ENCODE results near the gene ZSWIM3.
"Not testable (repeated sequence)": the region's sequence is repeated elsewhere in the genome, so short reads cannot be mapped to it uniquely, and the experiment has no call there.

ZSWIM3 gene

DNA sequence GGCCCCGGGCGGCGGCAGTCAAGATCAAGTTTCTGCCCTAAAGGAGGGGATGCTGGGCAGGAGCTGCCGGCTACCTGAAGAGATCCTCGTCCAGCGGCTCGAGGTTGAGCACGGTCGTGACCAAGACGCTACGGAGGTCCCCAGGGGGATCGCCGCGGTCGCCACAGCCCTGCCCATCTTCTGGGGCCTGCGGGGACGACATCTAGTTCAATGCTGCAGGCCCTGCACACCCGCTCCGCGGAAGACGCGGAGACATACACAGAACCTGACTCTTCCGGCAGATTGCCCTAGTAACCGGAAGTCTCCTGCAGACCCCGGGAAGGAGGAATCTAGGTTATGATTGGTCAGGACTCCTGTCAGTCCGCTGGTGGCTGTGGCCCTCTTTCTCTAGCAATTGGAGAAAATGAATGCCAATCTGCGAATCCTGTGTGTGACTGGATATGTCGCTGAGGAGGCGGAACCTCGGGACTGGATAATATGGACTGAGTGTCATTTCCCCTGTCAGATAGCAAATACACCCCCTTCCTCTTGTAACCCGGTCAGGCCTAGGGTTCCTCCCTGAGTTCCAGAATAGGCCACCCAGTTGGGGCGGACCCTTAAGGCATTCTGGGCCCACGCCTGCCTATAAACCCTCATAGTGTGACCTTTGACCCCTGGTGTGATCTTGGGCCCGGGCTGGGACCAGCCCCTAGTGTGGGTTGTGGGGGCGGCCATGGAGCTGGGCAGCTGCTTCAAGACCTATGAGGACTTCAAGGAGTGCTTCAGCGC is at the start of gene ZSWIM3, which contains the start of gene ACOT8:
TSS of gene ZSWIM3 (plus strand) at position 501 of the 768 bp plus-strand sequence. CDS start at position 713, 212 bp downstream.
TSS of gene ACOT8 (minus strand) at position 279 of the 768 bp plus-strand sequence. CDS start at position 202, 77 bp downstream.
- peak; percentile 99 for DNase-seq (ENCODE audit: low read depth, low spot score)

DNA sequence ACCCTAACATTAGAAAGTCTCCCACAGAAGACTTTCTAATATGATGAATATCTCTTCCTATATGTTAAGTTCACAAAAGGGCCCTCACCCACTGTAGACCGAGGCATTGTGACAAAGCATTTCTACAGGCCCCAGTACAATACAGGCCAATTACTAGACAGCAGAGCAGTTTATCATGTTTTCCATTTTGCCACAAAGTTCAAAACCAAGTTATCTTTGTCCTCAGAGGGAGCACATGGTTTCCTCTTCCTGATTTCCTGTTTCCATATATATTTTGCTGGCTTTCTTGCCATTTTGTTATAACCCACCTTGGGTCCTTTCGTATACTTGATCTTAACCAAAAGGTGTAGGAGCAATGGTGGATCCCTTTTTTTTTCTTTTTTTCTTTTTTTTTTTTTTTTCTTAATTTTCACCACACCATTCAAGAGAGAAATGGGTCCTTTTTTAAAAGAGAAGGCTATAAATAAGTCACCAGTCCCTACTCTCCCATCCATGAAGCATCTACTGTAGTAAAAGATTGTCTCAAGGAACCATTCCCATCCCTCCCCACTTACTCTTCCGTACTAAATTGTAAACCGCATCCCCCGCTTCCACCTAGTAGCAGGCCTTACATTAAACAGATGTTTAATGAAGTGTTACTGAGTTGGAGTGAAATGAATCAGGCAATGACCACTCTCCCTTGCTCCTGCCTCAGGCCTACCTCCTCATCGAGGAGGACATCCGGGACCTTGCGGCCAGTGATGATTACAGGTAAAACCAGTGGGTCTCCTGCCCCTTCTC is 47.0 kb upstream of the ZSWIM3 start:
- no peak for DNase-seq (ENCODE audit: low read depth, low spot score)

DNA sequence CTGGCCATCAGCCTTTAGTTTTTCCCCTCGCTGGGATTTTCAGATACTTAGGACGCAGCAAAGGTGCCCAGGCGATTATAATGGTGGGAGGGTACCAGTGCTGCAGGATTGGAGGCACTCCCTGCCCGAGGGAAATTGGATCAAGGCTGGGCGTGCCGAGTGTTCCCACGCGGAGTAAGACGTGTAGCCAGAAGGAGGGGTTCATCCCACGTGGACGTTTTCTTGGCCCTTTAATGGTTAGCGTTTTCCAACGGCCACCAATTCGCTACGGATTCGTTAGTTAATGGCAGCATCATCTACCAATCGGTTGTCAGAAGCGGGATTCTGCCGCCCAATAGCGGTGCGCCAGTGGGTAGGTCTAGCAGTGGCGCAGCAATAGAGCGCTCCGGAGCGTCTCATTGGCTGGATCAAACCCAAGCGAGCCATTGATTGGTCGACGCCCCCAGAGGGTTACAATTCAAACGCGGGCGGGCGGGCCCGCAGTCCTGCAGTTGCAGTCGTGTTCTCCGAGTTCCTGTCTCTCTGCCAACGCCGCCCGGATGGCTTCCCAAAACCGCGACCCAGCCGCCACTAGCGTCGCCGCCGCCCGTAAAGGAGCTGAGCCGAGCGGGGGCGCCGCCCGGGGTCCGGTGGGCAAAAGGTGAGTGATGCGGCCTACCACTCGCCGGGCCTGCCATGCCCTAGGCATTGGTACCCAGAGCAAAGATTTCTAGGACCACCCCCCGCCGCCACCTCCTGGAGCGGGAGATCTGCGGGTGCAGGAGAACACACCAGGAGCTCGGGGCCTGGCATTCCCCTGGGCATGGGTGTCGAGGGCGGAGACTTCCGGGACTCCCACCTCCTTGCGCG is 45.0 kb upstream of the ZSWIM3 start, which contains the start of gene UBE2C:
TSS of gene UBE2C (plus strand) at position 488 of the 849 bp plus-strand sequence. CDS start at position 540, 52 bp downstream.
- peak; percentile 99 for DNase-seq (ENCODE audit: low read depth, low spot score)

DNA sequence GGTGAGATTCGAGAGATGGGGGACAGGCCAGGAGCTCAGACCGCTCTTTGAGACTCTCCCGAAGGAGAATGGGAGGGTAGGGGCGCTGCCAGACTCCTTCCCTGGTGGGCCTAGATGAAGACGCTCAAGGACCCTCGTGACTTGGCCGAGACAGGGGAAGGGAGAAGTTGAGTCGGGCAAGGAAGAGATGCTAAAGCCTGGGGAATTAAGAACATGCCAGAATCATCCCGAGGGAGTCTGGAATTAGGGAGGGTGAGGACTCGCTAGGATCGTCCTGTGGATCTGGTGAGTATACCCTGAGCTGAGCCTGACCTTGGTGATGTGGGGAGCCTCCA is 44.4 kb upstream of the ZSWIM3 start:
- DNase-seq (ENCODE audit: low read depth, low spot score), result no peak

DNA sequence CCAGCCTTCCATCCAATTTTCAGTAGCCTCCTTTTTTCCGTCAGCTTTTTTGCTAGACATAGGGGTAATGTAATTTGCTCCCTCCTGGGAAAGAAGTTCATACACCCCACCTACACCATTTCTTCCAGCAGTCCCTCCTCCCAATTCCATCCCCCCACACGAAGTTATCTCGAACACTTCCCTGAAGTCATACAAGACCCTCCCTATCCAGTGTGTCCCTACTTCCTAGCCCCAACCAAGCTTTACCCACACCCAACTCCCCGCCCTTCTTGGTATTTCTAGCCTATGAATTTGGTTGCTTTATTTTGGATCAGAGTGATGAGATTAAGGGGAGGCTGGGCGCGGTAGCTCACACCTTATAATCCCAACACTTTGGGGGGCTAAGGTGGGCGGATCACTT is 43.9 kb upstream of the ZSWIM3 start:
- DNase-seq (ENCODE audit: low read depth, low spot score), result no peak

DNA sequence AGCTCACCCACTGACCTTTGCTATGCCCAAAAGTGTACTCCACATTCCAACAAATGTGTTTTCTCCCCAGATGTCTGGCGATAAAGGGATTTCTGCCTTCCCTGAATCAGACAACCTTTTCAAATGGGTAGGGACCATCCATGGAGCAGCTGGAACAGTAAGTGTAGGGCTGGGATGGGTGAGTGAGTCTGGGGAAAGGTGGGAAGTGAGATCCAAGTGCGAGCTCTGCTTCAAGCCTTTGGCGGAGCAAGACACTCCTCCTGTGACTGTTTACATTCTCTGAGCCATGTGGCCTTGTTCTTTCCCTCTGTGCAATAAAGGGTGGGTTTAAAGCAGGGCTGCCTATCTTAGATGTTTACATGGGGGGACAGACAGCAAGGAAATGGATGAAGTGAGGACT is 43.1 kb upstream of the ZSWIM3 start:
- DNase-seq (ENCODE audit: low read depth, low spot score), result no peak

DNA sequence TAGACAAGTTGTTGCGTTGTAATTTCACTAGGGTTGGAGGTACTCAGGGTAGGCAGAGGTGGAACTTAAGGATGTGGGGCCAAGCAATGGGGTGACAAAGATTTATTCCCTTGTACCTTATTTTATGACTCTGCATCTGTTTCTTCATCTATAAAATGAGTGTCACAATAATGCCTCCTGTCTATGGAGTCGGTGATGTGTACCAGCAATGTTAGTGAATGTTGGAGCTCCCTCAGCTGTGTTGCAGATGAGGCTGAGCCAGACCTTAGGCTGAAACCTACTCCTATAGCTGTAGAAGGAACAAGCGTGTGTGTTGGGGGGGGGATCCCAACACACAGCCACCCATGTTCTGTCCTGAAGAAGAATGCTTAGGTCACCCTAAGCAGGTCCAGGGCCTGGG is 40.5 kb upstream of the ZSWIM3 start:
- no peak for DNase-seq (ENCODE audit: low read depth, low spot score)

DNA sequence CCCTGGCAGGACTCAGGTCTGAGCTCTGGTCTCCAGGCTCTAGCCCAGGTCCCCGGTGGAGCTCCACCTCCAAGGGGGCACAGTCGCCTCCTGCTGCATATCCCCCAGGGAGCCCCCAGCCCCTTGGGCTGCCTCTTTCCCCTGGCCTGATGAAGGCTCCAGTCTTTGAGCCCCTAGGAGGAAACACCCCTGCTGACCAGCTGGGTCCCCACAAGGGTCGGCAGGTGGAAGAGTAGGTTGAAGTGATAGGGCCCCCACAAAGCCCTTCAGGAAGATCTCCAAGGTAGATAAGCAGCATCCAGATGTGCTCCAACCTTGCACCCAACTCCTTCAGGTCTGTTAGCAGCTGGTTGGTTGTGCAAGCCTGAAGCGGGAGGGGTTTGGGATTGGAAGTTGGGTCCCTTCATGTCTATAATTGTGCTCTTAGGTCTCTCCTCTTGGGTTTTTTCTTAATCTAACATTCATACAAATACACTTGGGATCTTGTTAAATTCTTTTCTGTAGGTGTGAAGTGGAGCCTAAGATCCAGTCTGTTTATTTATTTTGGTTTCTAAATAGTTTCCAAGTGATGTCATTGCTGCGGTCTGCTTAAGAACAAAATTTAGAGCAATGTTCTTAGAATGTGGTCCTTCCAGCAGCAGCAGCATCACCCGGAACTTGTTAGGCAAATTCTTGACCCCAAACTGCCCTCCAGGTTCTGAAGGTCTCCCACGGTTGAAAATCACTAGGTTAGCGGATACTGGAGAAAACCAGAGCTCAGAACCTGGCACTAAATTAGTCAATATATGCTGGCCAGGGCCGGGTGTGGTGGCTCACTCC is 39.8 kb upstream of the ZSWIM3 start:
- DNase-seq (ENCODE audit: low read depth, low spot score), result peak; percentile 64

DNA sequence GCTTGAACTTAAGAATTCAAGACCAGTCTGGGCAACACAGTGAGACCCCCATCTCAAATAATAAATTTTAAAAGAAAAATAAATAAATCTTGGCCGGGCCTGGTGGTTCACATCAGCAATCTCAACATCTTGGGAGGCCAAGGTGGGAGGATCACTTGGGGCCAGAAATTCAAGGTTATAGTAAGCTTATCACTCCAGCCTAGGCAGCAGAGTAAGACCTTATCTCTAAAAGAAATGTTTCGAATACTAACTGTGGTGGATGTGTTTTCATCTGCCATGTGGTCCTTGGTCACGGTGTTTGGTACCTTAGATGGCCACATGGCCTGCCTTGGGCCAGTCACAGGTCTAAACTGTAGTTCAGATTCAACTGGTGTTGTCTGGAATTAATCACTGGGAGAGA is 39.2 kb upstream of the ZSWIM3 start:
- no peak for DNase-seq (ENCODE audit: low read depth, low spot score)

DNA sequence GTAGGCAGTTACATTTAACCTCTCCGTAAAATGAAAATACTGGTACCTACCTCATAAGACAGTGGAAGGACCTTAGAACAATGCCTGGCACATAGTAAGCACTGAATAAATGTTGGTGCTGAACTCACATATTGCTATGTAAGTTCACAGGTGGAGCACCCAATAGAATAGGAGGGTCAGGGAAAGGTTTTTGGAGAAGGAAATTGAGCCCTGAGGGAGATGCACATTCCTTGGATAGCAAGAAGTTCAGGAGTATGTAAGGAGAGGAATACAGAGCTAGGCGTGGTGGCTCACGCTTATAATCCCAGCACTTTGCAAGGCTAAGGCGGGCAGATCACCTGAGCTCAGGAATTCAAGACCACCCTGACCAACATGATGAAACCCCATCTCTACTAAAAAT is 37.9 kb upstream of the ZSWIM3 start:
- DNase-seq (ENCODE audit: low read depth, low spot score), result peak; percentile 70

DNA sequence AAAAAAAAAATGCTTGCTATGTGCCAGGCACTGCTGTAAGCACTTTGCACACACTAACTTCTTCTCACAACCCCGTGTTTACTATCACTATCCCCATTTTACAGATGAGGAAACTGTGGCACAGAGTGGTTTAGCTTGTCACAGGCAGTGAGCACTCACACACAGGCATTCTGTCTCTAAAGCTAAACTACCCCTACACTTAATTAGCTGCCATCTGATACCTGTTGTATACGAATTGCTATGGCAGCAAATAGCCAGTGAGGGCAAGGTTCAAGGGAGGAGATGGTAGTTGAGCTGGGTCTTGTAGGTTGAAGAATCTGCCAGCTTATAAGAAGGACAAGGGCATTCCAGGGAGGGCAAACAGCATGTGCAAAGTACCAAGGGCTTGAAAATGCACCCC is 35.5 kb upstream of the ZSWIM3 start:
- no peak for DNase-seq (ENCODE audit: low read depth, low spot score)

DNA sequence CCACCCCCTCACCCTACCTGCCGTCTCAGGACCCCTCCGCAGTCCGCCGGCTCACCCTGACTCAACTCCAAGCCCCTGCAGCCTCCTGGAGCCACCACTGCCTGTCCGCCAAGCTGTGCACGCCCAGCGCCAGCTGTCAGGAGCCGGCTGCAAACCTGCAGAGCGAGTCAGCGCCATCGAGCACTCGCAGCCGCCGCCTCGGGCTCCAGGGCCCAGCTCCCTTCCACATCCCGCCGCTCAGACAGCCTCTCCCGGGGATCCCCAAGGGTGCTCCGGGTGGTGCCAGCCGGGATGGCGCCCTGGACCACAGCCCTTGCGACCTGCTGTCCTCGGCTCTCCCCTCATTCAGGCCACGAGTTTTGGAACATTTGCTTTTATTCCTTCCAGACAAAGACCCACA is 34.6 kb upstream of the ZSWIM3 start:
- DNase-seq (ENCODE audit: low read depth, low spot score), result peak; percentile 75

DNA sequence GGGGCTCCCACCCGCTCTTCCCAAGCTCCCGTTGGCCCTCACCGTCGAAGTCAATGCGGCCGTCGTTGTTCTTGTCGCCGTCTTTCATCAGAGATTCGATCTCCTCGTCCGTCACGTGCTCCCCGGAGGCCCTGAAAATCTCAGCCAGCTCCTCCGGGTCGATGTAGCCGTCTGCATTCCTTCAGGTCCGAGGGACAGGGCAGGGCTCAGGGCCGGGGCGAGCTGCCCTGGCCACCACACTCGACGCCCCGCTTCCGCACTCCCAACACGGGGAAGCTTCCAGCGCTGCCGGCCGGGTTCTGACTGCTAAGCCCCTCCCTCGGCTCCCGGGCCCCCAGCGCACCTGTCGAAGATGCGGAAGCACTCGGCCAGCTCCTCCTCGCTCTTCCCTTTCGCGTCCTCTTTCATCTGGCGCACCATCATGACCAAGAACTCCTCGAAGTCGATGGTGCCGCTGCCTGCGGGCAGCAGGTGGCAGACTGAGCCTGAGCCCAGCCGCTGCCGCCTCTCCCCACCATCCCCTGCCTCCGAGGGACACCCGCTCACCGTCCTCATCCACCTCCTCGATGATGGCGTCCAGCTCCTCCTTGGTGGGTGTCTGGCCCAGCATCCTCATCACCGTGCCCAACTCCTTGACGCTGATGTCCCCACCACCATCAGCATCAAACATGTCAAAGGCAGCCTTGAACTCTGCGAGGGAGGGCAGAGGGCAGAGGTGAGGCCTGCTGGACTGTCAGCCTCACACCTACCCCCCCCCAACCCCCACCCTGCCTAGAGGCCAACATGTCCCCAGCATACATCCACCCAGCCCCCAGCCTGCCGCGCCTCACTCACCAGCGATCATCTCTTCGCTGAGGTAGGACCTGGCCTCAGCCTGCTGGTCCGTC is 33.2 kb upstream of the ZSWIM3 start:
- DNase-seq (ENCODE audit: low read depth, low spot score), result peak; percentile 80

DNA sequence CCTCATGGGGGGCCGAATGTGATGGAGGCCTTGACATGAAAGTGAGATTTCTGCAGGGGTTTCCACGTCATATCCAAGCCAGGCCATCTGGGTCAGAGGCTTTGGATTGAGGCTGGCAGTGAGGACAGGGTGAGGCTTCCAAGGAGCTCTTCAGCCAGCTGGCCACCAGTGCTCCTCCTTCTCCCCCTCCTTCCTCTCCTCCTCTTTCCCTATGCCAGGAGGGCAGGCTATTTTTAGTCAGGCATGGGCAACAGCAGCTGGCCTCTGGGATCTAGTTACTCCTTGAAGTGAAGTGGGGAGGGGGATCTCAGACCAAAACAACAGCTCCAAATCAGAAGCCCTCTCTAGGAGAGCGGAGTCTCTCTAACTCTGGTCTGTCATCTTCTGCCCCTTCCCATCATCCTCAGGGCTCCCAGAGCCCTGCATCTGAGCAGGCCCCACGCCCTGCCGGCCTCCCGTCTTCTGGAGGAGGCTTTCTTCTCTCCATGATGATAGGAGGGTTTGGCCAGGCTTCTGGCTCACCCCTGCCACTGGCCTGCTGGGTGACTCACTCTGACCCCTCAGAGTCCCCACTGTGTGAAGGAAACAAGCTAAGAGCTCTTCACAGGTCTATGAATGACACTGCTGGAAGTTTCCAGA is 30.9 kb upstream of the ZSWIM3 start:
- DNase-seq (ENCODE audit: low read depth, low spot score), result no peak

DNA sequence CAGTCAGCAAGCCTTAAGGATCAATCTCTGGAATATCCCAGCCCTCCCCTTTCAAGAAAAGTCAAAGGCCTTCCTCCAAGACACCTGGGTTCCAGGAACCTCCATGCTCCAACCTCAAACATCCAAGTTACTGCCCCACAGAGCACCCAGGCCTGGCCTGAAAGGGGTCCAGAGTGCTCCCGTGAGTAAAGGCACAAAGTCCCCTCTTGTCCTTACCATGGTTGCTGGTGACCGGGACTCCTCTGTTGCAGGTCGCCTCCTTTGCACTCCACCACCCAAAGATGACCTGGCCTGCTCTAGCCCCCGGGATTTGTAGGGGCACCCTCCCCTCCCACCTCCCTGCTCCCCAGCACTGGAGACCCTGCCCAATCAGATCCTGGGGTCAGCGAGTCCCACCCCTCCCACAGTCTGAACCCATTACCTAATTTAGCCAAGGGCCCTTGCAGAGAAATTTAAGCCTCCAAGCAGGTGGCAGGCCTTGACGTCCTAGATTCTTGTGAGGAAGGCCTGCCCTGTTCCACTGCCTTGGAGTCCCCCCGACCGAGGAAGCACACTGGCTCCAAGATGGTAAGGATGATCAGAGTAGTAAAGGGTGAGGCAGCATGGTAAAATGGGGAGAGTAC is 30.3 kb upstream of the ZSWIM3 start, which contains the start of gene TNNC2:
TSS of gene TNNC2 (minus strand) at position 283 of the 623 bp plus-strand sequence. CDS start at position 219, 64 bp downstream.
- DNase-seq (ENCODE audit: low read depth, low spot score), result no peak

DNA sequence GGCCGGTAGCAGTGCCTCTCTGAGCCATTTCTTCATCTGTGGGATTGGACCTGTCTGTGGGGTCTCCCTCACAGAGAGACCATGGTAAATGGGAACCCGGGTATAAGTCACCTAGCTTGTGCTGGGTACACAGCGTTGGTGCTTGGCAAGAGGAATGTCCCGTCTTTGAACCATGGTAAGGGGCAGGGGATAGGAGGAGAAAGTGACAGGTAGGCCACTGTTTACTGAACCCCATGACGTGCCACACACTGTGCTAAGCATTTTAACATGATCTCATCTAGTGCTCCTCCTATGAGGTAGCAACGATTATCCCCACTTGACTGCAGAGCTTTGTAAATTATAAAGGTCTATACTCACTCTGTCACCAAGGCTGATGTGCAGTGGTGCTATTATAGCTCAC is 29.7 kb upstream of the ZSWIM3 start:
- no peak for DNase-seq (ENCODE audit: low read depth, low spot score)

DNA sequence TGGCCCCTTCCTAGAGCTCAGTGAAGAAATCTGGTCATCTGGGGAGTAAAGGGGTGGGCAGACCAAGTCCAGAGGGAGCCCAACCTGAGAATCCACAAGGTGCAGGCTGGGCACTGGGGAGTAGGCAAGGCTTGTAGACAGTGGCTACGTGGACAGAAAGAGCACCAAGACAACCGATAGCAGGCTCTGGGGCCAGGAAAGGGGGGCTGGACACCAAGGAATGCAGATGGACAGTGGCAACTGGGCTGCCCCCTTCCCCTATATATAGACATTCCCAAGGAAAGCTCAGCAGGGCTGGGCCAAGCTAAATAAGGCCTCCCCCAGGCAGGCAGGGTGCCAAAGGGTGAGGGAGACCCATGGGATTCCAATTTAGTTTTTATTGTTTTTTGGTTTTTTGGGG is 28.8 kb upstream of the ZSWIM3 start:
- DNase-seq (ENCODE audit: low read depth, low spot score), result peak; percentile 66

DNA sequence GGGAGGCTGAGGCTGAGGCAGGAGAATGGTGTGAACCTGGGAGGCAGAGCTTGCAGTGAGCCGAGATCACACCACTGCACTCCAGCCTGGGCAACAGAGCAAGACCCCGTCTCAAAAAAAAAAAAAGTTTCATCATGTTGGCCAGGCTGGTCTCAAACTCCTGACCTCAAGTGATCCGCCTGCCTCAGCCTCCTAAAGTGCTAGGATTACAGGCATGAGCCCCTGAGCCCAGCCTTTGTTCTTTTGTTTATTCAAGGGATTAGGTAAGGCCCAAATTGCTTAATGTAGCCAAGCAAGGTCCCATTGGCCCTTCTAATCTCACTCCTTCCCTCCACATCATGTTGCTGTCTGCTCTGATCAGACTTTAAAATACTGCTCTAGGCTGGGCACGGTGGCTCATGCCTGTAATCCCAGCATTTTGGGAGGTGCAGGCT is 27.7 kb upstream of the ZSWIM3 start:
- DNase-seq (ENCODE audit: low read depth, low spot score), result not testable (repeated sequence)

DNA sequence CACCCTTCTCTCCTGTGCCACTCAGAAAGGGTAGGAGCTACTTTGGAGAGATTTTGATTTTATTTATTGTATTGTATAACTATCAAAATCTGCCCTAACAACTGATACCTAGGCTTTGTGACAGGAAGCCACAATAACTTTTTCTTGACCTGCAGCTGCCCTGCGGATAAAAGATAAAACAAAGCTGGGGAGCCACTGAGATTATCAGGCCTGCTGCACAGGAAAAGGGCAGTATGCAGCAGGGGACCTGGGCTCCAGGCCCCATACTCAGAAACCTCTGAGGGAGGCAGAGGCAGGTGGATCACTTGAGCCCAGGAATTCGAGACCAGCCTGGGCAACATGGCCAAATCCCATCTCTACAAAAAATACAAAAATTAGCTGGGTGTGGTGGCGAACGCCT is 24.8 kb upstream of the ZSWIM3 start:
- DNase-seq (ENCODE audit: low read depth, low spot score), result no peak

Measured in ELF-1 (cell line).